Uterus (tissue), 4 donors: ENCODE data around the gene KRT34. TPM values are rescaled to one million over a fixed set of nuclear protein-coding genes. Genes with fewer than 3 reads are reported as not detected.

Source experiments
- DNase-seq, 2 donors: peaks; one replicate each; pipeline ENCODE4 v3.0.0-alpha.2; 2019 to 2020
- H3K27ac ChIP-seq, 2 donors: fragments of 200-600 bp; sonication (generic); 1 replicate in 1 of 2; 2 replicates in 1 of 2; pipeline ENCODE4 v1.5.1; 2016 to 2018
- H3K27me3 ChIP-seq, 2 donors: fragments of 200-600 bp; sonication (generic); one replicate each; pipeline ENCODE4 v1.5.1; 2018 to 2019; ENCODE audit warnings: control low read depth in 1 of 2
- H3K36me3 ChIP-seq, 2 donors: fragments of 200-600 bp; sonication (generic); one replicate each; pipeline ENCODE4 v1.5.1; 2019; ENCODE audit warnings: control low read depth in 1 of 2
- H3K4me1 ChIP-seq, 2 donors: fragments of 200-600 bp; sonication (generic); one replicate each; pipeline ENCODE4 v1.5.1; 2018 to 2019; ENCODE audit warnings: control low read depth in 1 of 2
- H3K4me3 ChIP-seq, 2 donors: fragments of 200-600 bp; sonication (generic); 1 replicate in 1 of 2; 2 replicates in 1 of 2; pipeline ENCODE4 v1.5.1; 2018 to 2019; ENCODE audit warnings: mild to moderate bottlenecking in 1 of 2
- H3K9me3 ChIP-seq, 2 donors: fragments of 200-600 bp; sonication (generic); one replicate each; pipeline ENCODE4 v1.5.1; 2019; ENCODE audit warnings: control low read depth in 1 of 2
- CTCF ChIP-seq, 4 experiments: fragments of 200-600 bp in 2 of 4; fragments of 450-650 bp in 2 of 4; sonication (generic) in 2 of 4; IDR thresholded peaks; one replicate each; pipeline ENCODE4 v1.5.1; 2016 to 2019; ENCODE audit warnings: antibody characterized with exemption in 4 of 4, mild to moderate bottlenecking in 2 of 4, moderate library complexity in 1 of 4
- POLR2A ChIP-seq, 2 donors: fragments of 450-650 bp; IDR thresholded peaks; one replicate each; pipeline ENCODE4 v1.6.1; 2016; ENCODE audit warnings: antibody characterized with exemption in 2 of 2, mild to moderate bottlenecking in 1 of 2, moderate library complexity in 1 of 2
- intact Hi-C: fragments of 100-400 bp; cut with DNase I; formaldehyde crosslinking; loops from one replicate; pipeline ENCODE4 v1.15.1; 2023; ENCODE audit warnings: low total_unique reads
- total RNA-seq, 4 donors: library from RNA; depleted of rRNA in 3 of 4; stranded (reverse); fragments of >200 nt in 3 of 4; gene quantifications; one replicate each; pipeline versions ENCODE4 v1.1.0 to v1.2.4, GENCODE V29; 2014 to 2023
- donor health status: DM: yes; HTN: yes; CAD: no.

The KRT34 gene
- total RNA-seq, 4 donors from 2014 or later: 0.28 TPM; not detected in 3

- no peak for TF ChIP-seq CTCF (IDR thresholded peaks at IDR 0.05)
- no peak for TF ChIP-seq POLR2A (IDR thresholded peaks at IDR 0.05)
- no peaks in the 10 kb centered on the region for H3K9me3 ChIP-seq
- no peak overlapping the region for H3K4me3 ChIP-seq
- no peak overlapping the region for H3K27ac ChIP-seq
- H3K36me3 ChIP-seq: no peaks in the 10 kb centered on the region
- no peaks in the 10 kb centered on the region for H3K27me3 ChIP-seq
- no peaks in the 10 kb centered on the region for H3K4me1 ChIP-seq
- DNase-seq: no peak
- intact Hi-C loops: no loop called here
These were observed 53.9 kb downstream of the KRT34 start for GRCh38 chr17:41328207-41328606.

Other genes starting within 250 kb of the KRT34 start
- gene KRTAP4-6, start 241.8 kb downstream of the KRT34 start, total RNA-seq: not detected
- gene KRTAP4-5, start 232.5 kb downstream of the KRT34 start, total RNA-seq: not detected
- gene KRTAP4-4, start 221.6 kb downstream of the KRT34 start, total RNA-seq: not detected
- gene KRTAP4-3, start 214.1 kb downstream of the KRT34 start, total RNA-seq: not detected
- not detected for gene KRTAP4-2, start 204.1 kb downstream of the KRT34 start, total RNA-seq
- gene KRTAP4-1, start 197.4 kb downstream of the KRT34 start, total RNA-seq: not detected
- gene KRTAP9-1, start 192.4 kb downstream of the KRT34 start, total RNA-seq: not detected
- not detected for gene KRTAP9-2, start 155.7 kb downstream of the KRT34 start, total RNA-seq
- gene KRTAP9-3, start 149.9 kb downstream of the KRT34 start, total RNA-seq: not detected
- gene KRTAP9-8, start 144.3 kb downstream of the KRT34 start, total RNA-seq: not detected
- not detected for gene KRTAP9-4, start 132.6 kb downstream of the KRT34 start, total RNA-seq
- gene KRTAP9-9, start 126.9 kb downstream of the KRT34 start, total RNA-seq: not detected
- gene KRTAP9-6, start 116.9 kb downstream of the KRT34 start, total RNA-seq: not detected
- not detected for gene KRTAP9-7, start 106.6 kb downstream of the KRT34 start, total RNA-seq
- gene KRTAP29-1, start 79.5 kb downstream of the KRT34 start, total RNA-seq: not detected
- gene KRTAP16-1, start 73.0 kb downstream of the KRT34 start, total RNA-seq: not detected
- gene KRTAP17-1, start 66.6 kb downstream of the KRT34 start, total RNA-seq: not detected
- gene KRT33A, start 31.5 kb downstream of the KRT34 start, total RNA-seq: not detected
- gene KRT33B, start 12.5 kb downstream of the KRT34 start, total RNA-seq: not detected
- not detected for gene KRT31, start 15.3 kb upstream of the KRT34 start, total RNA-seq
- gene KRT37, start 42.3 kb upstream of the KRT34 start, total RNA-seq: not detected
- not detected for gene KRT38, start 58.7 kb upstream of the KRT34 start, total RNA-seq
- gene KRT32, start 85.1 kb upstream of the KRT34 start, total RNA-seq: not detected
- gene KRT35, start 98.8 kb upstream of the KRT34 start, total RNA-seq: not detected
- gene KRT36, start 107.6 kb upstream of the KRT34 start, total RNA-seq: not detected
- gene KRT13, start 123.3 kb upstream of the KRT34 start, total RNA-seq: 1 to 10 TPM; 1.5 to 6.4 (median 3.0) TPM
- gene KRT15, start 136.6 kb upstream of the KRT34 start, total RNA-seq: 10 to 100 TPM in 1 of 4 donors, 1 to 10 TPM in 1, under 1 TPM in 1, not detected in 1; 0.41 to 11.5 (median 1.6) TPM
- 100 to 1,000 TPM in 2 of 4 donors, 10 to 100 TPM in 1, under 1 TPM in 1; 0.88 to 120 (median 77.2) TPM for gene KRT19, start 146.0 kb upstream of the KRT34 start, total RNA-seq
- under 1 TPM in 1 of 4 donors, not detected in 3; 0.21 TPM for gene KRT9, start 189.8 kb upstream of the KRT34 start, total RNA-seq
- gene KRT14, start 204.6 kb upstream of the KRT34 start, total RNA-seq: under 1 TPM in 2 of 4 donors, not detected in 2; 0.52 to 0.90 TPM
- gene KRT16, start 230.5 kb upstream of the KRT34 start, total RNA-seq: not detected
- gene KRT17, start 242.3 kb upstream of the KRT34 start, total RNA-seq: 10 to 100 TPM in 1 of 4 donors, under 1 TPM in 1, not detected in 2; 0.70 to 12.6 TPM